Measurements from ENCODE around the gene SH3BGRL2. TPM values are rescaled to one million over a fixed set of nuclear protein-coding genes. Genes with fewer than 3 reads are reported as not detected.

SH3BGRL2 gene
- total and polyA plus RNA-seq, 5 donors: 5.9 to 8.7 (median 8.4) TPM

GRCh38 chr6:79630380-79630882, 698 bp upstream of the SH3BGRL2 start:
- H3K27me3 ChIP-seq (ENCODE audit: control insufficient read depth, insufficient read depth): no peaks in the 10 kb centered on the region
- ATAC-seq (no peak), DNase-seq (no peak)
- intact Hi-C loops (cut with DNase I): no loop called here
- WGBS: 45% methylated on average over 8 of the region's 8 CpGs
- no peaks in the 10 kb centered on the region for H3K9me3 ChIP-seq (ENCODE audit: control insufficient read depth, low read length)
- H3K27ac ChIP-seq (ENCODE audit: low read length): no peak overlapping the region
- H3K4me3 ChIP-seq (ENCODE audit: low read length): peak overlapping the region; percentile 83
- no peaks in the 10 kb centered on the region for H3K4me1 ChIP-seq (ENCODE audit: control insufficient read depth, insufficient read depth, low read length)

GRCh38 chr6:79631693-79632172, 604 bp downstream of the SH3BGRL2 start:
- H3K9me3 ChIP-seq (ENCODE audit: control insufficient read depth, low read length): no peaks in the 10 kb centered on the region
- no peaks in the 10 kb centered on the region for H3K27me3 ChIP-seq (ENCODE audit: control insufficient read depth, insufficient read depth)
- no peaks in the 10 kb centered on the region for H3K4me1 ChIP-seq (ENCODE audit: control insufficient read depth, insufficient read depth, low read length)
- H3K4me3 ChIP-seq (ENCODE audit: low read length): peak overlapping the region; percentile 83
- ATAC-seq (no peak), DNase-seq (no peak)
- no peak overlapping the region for H3K27ac ChIP-seq (ENCODE audit: low read length)
- WGBS: 17% methylated on average over 12 of the region's 12 CpGs
- intact Hi-C loops (cut with DNase I): no loop called here

- intact Hi-C loops (cut with DNase I): no loop called here
- Histone ChIP-seq H3K9me3 (ENCODE audit: control insufficient read depth, low read length) (no peaks in the 10 kb centered on the region), H3K4me3 (ENCODE audit: low read length) (peak overlapping the region; percentile 39), H3K27me3 (ENCODE audit: control insufficient read depth, insufficient read depth) (no peaks in the 10 kb centered on the region), H3K27ac (ENCODE audit: low read length) (no peak overlapping the region), H3K4me1 (ENCODE audit: control insufficient read depth, insufficient read depth, low read length) (no peaks in the 10 kb centered on the region)
- no peak for ATAC-seq
- no peak for DNase-seq
- 64% methylated on average over 2 of the region's 2 CpGs for WGBS
Measured at GRCh38 chr6:79632580-79632979, 1.5 kb downstream of the SH3BGRL2 start.

GRCh38 chr6:79634491-79635231, 3.5 kb downstream of the SH3BGRL2 start:
- H3K27ac ChIP-seq (ENCODE audit: low read length): peak overlapping the region; percentile 15
- no peaks in the 10 kb centered on the region for H3K9me3 ChIP-seq (ENCODE audit: control insufficient read depth, low read length)
- H3K27me3 ChIP-seq (ENCODE audit: control insufficient read depth, insufficient read depth): no peaks in the 10 kb centered on the region
- 77% methylated on average over 2 of the region's 2 CpGs for WGBS
- intact Hi-C loops (cut with DNase I): no loop called here
- H3K4me1 ChIP-seq (ENCODE audit: control insufficient read depth, insufficient read depth, low read length): no peaks in the 10 kb centered on the region
- DNase-seq (no peak), ATAC-seq (no peak)
- H3K4me3 ChIP-seq (ENCODE audit: low read length): no peak overlapping the region

- intact Hi-C loops (cut with DNase I): no loop called here
- no peak for DNase-seq
- H3K4me3 ChIP-seq (ENCODE audit: low read length): no peak overlapping the region
- WGBS: 36% methylated on average over 2 of the region's 2 CpGs
- no peak overlapping the region for H3K27ac ChIP-seq (ENCODE audit: low read length)
- no peak for ATAC-seq
- peaks cover under 1% of the 10 kb centered on the region for H3K4me1 ChIP-seq (ENCODE audit: control insufficient read depth, insufficient read depth, low read length)
- H3K27me3 ChIP-seq (ENCODE audit: control insufficient read depth, insufficient read depth): no peaks in the 10 kb centered on the region
- H3K9me3 ChIP-seq (ENCODE audit: control insufficient read depth, low read length): no peaks in the 10 kb centered on the region
Measured at GRCh38 chr6:79635232-79635543, 4.1 kb downstream of the SH3BGRL2 start.

GRCh38 chr6:79636673-79637072, 5.5 kb downstream of the SH3BGRL2 start:
- H3K4me3 ChIP-seq (ENCODE audit: low read length): no peak overlapping the region
- peaks cover 4% of the 10 kb centered on the region for H3K4me1 ChIP-seq (ENCODE audit: control insufficient read depth, insufficient read depth, low read length)
- H3K9me3 ChIP-seq (ENCODE audit: control insufficient read depth, low read length): no peaks in the 10 kb centered on the region
- no peaks in the 10 kb centered on the region for H3K27me3 ChIP-seq (ENCODE audit: control insufficient read depth, insufficient read depth)
- intact Hi-C loops (cut with DNase I): no loop called here
- ATAC-seq (no peak), DNase-seq (no peak)
- 96% methylated on average over 1 of the region's 1 CpG for WGBS
- no peak overlapping the region for H3K27ac ChIP-seq (ENCODE audit: low read length)

- intact Hi-C loops (cut with DNase I): no loop called here
- peak in 1 of 2 donors; percentile 76 for ATAC-seq
- H3K27ac ChIP-seq (ENCODE audit: low read length): no peak overlapping the region
- H3K27me3 ChIP-seq (ENCODE audit: control insufficient read depth, insufficient read depth): no peaks in the 10 kb centered on the region
- peaks cover 4% of the 10 kb centered on the region for H3K4me1 ChIP-seq (ENCODE audit: control insufficient read depth, insufficient read depth, low read length)
- peak; percentile 52 to 69 (median 68) for DNase-seq
- H3K9me3 ChIP-seq (ENCODE audit: control insufficient read depth, low read length): no peaks in the 10 kb centered on the region
- no peak overlapping the region for H3K4me3 ChIP-seq (ENCODE audit: low read length)
- WGBS: 47% methylated on average over 4 of the region's 4 CpGs
Measured at GRCh38 chr6:79640146-79641111, 9.3 kb downstream of the SH3BGRL2 start.

- WGBS: 52% methylated on average over 3 of the region's 3 CpGs
Measured at GRCh38 chr6:79646006-79646405, 14.9 kb downstream of the SH3BGRL2 start.

GRCh38 chr6:79646561-79646960, 15.4 kb downstream of the SH3BGRL2 start:
- Histone ChIP-seq H3K4me3 (ENCODE audit: low read length) (no peak overlapping the region), H3K4me1 (ENCODE audit: control insufficient read depth, insufficient read depth, low read length) (peaks cover 5% of the 10 kb centered on the region), H3K27me3 (ENCODE audit: control insufficient read depth, insufficient read depth) (no peaks in the 10 kb centered on the region), H3K27ac (ENCODE audit: low read length) (no peak overlapping the region), H3K9me3 (ENCODE audit: control insufficient read depth, low read length) (no peaks in the 10 kb centered on the region)
- DNase-seq: no peak
- ATAC-seq: no peak
- intact Hi-C loops (cut with DNase I): no loop called here

More at GRCh38 chr6:79646006-79646405, 14.9 kb downstream of the SH3BGRL2 start:
- H3K4me1 ChIP-seq (ENCODE audit: control insufficient read depth, insufficient read depth, low read length): peaks cover 3% of the 10 kb centered on the region
- H3K9me3 ChIP-seq (ENCODE audit: control insufficient read depth, low read length): no peaks in the 10 kb centered on the region
- DNase-seq: no peak
- no peak for ATAC-seq
- no peak overlapping the region for H3K27ac ChIP-seq (ENCODE audit: low read length)
- no peaks in the 10 kb centered on the region for H3K27me3 ChIP-seq (ENCODE audit: control insufficient read depth, insufficient read depth)
- intact Hi-C loops (cut with DNase I): no loop called here
- H3K4me3 ChIP-seq (ENCODE audit: low read length): no peak overlapping the region

- DNase-seq: no peak
- no peak overlapping the region for H3K27ac ChIP-seq (ENCODE audit: low read length)
Measured at GRCh38 chr6:79647741-79648140, 16.6 kb downstream of the SH3BGRL2 start.

GRCh38 chr6:79648328-79648727, 17.2 kb downstream of the SH3BGRL2 start:
- DNase-seq (no peak), ATAC-seq (peak in 1 of 2 donors; percentile 39)
- Histone ChIP-seq H3K9me3 (ENCODE audit: control insufficient read depth, low read length) (no peaks in the 10 kb centered on the region), H3K4me1 (ENCODE audit: control insufficient read depth, insufficient read depth, low read length) (peaks cover 7% of the 10 kb centered on the region), H3K4me3 (ENCODE audit: low read length) (no peak overlapping the region), H3K27me3 (ENCODE audit: control insufficient read depth, insufficient read depth) (no peaks in the 10 kb centered on the region), H3K27ac (ENCODE audit: low read length) (no peak overlapping the region)
- intact Hi-C loops (cut with DNase I): no loop called here
- 40% methylated on average over 2 of the region's 2 CpGs for WGBS

More at GRCh38 chr6:79647741-79648140, 16.6 kb downstream of the SH3BGRL2 start:
- Histone ChIP-seq H3K4me1 (ENCODE audit: control insufficient read depth, insufficient read depth, low read length) (peaks cover 7% of the 10 kb centered on the region), H3K27me3 (ENCODE audit: control insufficient read depth, insufficient read depth) (no peaks in the 10 kb centered on the region), H3K9me3 (ENCODE audit: control insufficient read depth, low read length) (no peaks in the 10 kb centered on the region), H3K4me3 (ENCODE audit: low read length) (no peak overlapping the region)
- no peak for ATAC-seq
- intact Hi-C loops (cut with DNase I): no loop called here
- 81% methylated on average over 2 of the region's 2 CpGs for WGBS

Measured in right cardiac atrium (tissue), 5 donors.